ENCODE measurements around the gene HOXC4. TPM values are rescaled to one million over a fixed set of nuclear protein-coding genes. Genes with fewer than 3 reads are reported as not detected.
"Not testable (repeated sequence)": the region's sequence is repeated elsewhere in the genome, so short reads cannot be mapped to it uniquely, and the experiment has no call there.

HOXC4 gene
- total and polyA plus RNA-seq, 7 experiments from 2014 or later, result 0.24 to 0.98 TPM; not detected in 5

DNA sequence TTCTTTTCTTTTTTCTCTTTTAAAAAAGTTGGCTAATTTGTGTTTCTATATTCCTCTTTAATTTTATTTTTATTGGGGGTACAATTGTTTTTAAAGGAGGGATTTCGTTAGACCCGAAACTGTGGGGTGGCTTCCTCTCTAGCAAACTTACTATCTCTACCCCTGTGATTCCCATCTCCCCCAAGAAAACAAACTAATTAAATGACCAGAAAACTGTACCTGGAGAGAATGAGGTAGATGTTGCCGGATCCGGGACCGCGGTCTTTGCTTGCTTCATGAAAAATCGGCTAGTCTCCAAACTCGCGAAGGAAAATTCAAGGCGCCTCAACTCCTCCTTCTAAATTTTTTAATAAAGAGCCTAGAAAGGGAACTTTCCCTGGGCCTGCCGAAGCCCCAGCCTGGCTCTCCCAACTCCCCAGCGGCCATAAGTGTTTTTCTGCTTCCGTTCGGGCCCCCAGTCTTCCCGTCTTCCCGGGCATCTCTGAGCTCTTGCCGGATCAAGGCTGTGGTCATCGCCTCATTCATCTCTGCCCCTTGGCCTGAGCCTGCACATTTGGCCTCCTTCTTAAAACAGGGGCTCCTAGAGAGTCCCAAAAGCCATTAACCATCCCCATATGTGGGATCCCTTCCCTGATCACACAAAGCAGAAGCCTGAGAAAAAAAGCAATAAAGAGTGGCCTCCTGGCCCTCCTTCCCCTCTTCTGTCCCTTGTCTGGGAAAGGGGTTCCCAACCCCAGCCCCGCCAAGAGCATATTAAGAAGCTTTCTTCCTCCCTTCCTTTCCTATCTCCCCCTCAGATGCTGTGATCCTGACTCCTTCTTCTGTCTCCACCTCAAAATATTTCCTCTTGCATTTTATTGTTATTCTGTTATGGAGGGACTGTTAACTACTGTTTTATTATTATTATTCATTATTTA is 26.6 kb downstream of the HOXC4 start:
- H3K4me1 Mint-ChIP-seq, result peaks cover 25 to 37% (median 31%) of the 10 kb centered on the region in 7 donors
- H3K36me3 ChIP-seq (ENCODE audit: control insufficient read depth in 2 of 3, insufficient read depth in 3 of 3, low read length in 3 of 3); H3K27ac ChIP-seq (ENCODE audit: low read depth, low read length); H3K9me3 Mint-ChIP-seq; H3K4me1 ChIP-seq (ENCODE audit: control insufficient read depth in 2 of 2, insufficient read depth in 2 of 2, low read length in 2 of 2); POLR2A ChIA-PET; CTCF ChIA-PET; DNase-seq; H3K36me3 Mint-ChIP-seq; ATAC-seq; H3K4me3 ChIP-seq (ENCODE audit: low read length); H3K27me3 ChIP-seq (ENCODE audit: control insufficient read depth in 2 of 2, insufficient read depth in 2 of 2, low read length in 2 of 2); H3K9me3 ChIP-seq (ENCODE audit: control insufficient read depth in 2 of 3, low read length in 3 of 3): not testable (repeated sequence)
- H3K27me3 Mint-ChIP-seq, result peaks cover 0 to 26% (median 0%) of the 10 kb centered on the region in 5 donors
- peak overlapping the region; percentile 20 to 98 (median 90) for H3K27ac Mint-ChIP-seq
- peak overlapping the region in 9 of 10 donors; percentile 19 to 89 (median 87) for H3K4me3 Mint-ChIP-seq
- intact Hi-C loops (cut with micrococcal nuclease), result loop anchor here in 1 of 2 donors (2.0 kb wide), 1 partner anchor 109 kb away; the partner anchor contains the start of gene SMUG1

DNA sequence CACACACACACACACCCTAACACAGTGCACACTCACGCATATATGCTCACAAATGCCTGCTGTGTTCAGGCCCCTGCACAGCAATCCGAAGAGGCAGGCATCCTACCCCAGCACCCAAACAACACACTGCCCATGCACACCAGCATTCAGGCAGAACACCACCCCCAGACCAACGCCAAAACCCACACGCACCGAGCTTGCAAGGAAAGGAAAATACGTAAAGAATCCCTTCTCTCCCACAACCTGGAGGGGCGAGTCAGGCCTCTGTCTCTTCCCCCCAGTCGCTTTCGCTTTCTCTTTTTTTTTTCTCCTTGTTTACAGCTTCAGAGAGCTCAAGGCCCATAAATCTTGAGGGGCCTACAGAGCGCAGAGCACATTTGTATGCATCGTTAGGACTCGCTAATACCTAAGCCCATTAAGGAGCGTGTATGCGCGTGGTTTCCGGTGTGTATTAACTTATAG is 27.4 kb downstream of the HOXC4 start:
- ATAC-seq; H3K9me3 ChIP-seq (ENCODE audit: control insufficient read depth in 2 of 3, low read length in 3 of 3); H3K9me3 Mint-ChIP-seq; CTCF ChIA-PET; H3K36me3 ChIP-seq (ENCODE audit: control insufficient read depth in 2 of 3, insufficient read depth in 3 of 3, low read length in 3 of 3); H3K4me3 ChIP-seq (ENCODE audit: low read length); H3K36me3 Mint-ChIP-seq; H3K4me1 ChIP-seq (ENCODE audit: control insufficient read depth in 2 of 2, insufficient read depth in 2 of 2, low read length in 2 of 2); H3K27me3 ChIP-seq (ENCODE audit: control insufficient read depth in 2 of 2, insufficient read depth in 2 of 2, low read length in 2 of 2); POLR2A ChIA-PET: not testable (repeated sequence)
- peaks cover 24 to 37% (median 31%) of the 10 kb centered on the region in 7 donors for H3K4me1 Mint-ChIP-seq
- intact Hi-C loops (cut with micrococcal nuclease), result loop anchor here in 1 of 2 donors (2.0 kb wide), 1 partner anchor 108 kb away; the partner anchor contains the start of gene SMUG1
- peak overlapping the region; percentile 66 for H3K27ac ChIP-seq (ENCODE audit: low read depth, low read length)
- H3K27ac Mint-ChIP-seq, result peak overlapping the region; percentile 81 to 98 (median 90)
- peak; percentile 12 to 58 (median 49) for DNase-seq
- peaks cover 0 to 24% (median 0%) of the 10 kb centered on the region in 5 donors for H3K27me3 Mint-ChIP-seq
- peak overlapping the region; percentile 77 to 92 (median 88) for H3K4me3 Mint-ChIP-seq

DNA sequence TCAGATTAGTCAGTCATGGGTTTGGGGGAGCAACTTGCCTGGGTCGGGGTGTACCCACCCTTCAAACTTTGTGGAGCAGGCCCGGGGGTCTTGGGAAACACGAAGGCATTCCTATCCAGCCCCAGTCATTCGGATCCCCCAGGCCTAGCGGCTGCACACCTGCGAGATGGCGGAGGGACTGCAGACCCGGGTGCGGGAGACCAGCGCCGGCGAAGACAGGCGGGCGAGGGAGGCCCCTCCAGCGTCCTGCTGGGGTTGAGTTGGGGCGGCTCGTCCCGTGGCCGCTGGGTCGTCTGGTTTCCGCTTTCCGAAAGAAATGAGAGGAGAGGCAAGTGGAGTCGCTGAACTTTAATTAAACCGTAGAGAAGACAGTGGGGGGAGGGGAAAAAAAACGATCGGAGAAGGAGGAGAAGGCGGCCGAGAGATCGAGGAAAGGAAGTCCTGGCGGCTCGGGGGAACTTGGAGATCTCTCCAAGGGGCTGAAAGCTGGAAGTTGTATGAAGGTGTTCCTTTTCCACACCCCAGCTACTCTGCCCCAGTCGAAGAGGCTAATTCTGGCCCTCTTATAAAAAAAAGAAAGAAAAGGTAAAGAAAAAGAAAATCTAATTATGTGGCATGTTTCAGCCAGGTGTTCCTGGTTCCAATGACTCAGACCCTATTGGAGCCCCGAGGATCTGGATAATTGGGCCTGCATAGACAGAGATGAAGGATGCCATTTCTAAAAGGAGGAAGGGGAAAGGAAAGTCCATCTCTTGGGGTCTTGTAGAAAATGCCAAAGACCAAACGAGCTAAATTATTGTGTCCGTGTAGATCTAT is 28.2 kb downstream of the HOXC4 start:
- peak; percentile 18 to 52 (median 36) for DNase-seq
- intact Hi-C loops (cut with micrococcal nuclease), result loop anchor here in 1 of 2 donors (2.0 kb wide), 1 partner anchor 107 kb away; the partner anchor contains the start of gene SMUG1
- H3K27ac Mint-ChIP-seq, result peak overlapping the region; percentile 81 to 98 (median 90)
- POLR2A ChIA-PET, result interaction anchor here (0.6 kb wide), 1 partner anchor 904 kb away, joined by 3 read pairs; no protein-coding TSS in a partner anchor
- not testable (repeated sequence) for H3K9me3 ChIP-seq (ENCODE audit: control insufficient read depth in 2 of 3, low read length in 3 of 3); H3K4me1 ChIP-seq (ENCODE audit: control insufficient read depth in 2 of 2, insufficient read depth in 2 of 2, low read length in 2 of 2); H3K36me3 Mint-ChIP-seq; H3K9me3 Mint-ChIP-seq; H3K36me3 ChIP-seq (ENCODE audit: control insufficient read depth in 2 of 3, insufficient read depth in 3 of 3, low read length in 3 of 3); H3K27me3 ChIP-seq (ENCODE audit: control insufficient read depth in 2 of 2, insufficient read depth in 2 of 2, low read length in 2 of 2); ATAC-seq
- Histone ChIP-seq H3K27ac (ENCODE audit: low read depth, low read length) (peak overlapping the region; percentile 66), H3K4me3 (ENCODE audit: low read length) (peak overlapping the region; percentile 50)
- H3K4me1 Mint-ChIP-seq, result peaks cover 24 to 37% (median 31%) of the 10 kb centered on the region in 7 donors
- peak overlapping the region; percentile 77 to 92 (median 88) for H3K4me3 Mint-ChIP-seq
- H3K27me3 Mint-ChIP-seq, result peaks cover 0 to 29% (median 0%) of the 10 kb centered on the region in 5 donors
- CTCF ChIA-PET, result interaction anchor here (1.0 kb wide), 1 partner anchor 109 kb away, joined by 3 read pairs; no protein-coding TSS in a partner anchor

DNA sequence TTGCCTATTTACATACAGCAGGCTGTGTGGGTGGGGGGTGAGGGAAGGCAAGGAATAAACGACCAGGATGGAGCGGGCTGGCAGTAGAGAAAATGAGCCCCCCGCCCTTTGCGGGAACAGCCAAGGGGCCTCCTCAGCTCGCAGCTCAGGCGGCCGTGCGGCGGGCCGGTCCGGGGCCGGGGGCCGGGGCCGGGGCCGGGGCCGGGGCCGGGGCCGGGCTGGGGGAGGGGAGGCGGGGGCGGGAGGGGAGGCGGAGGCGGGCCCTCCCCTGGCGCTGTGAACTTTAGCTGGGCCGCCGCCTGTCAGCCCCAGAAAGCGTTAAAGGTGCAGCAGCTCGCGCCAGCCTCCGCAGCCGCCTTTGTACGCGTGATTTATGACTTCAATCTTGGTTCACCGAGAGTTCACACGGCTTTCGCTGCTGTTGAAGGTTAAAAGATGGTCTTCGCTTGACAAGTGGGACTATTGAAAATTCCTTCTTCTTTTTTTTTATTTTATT is 28.8 kb downstream of the HOXC4 start:
- peaks cover 24 to 37% (median 31%) of the 10 kb centered on the region in 7 donors for H3K4me1 Mint-ChIP-seq

DNA sequence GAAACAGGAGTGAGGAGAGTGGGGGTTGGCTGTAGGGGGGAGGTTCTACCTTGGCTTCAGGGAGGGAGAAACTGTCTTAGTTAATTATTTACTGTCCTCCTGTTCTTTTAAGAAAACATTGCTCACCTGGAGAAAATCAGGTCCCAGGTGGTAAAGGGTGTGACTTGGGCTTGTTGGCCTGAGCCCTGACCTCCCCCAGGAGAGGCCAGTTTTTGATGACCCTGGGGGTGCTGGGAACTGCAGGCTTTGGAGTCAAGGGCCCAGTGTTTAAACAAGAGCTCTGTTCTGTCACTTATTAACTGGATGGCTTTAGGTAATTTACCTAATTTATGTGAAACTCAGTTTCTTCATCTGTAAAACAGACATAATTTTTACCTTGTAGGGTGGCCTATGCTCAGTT is 34.4 kb downstream of the HOXC4 start:
- H3K4me3 ChIP-seq (ENCODE audit: low read length); POLR2A ChIA-PET; H3K27me3 ChIP-seq (ENCODE audit: control insufficient read depth in 2 of 2, insufficient read depth in 2 of 2, low read length in 2 of 2); H3K36me3 ChIP-seq (ENCODE audit: control insufficient read depth in 2 of 3, insufficient read depth in 3 of 3, low read length in 3 of 3); H3K27ac ChIP-seq (ENCODE audit: low read depth, low read length); H3K4me3 Mint-ChIP-seq; H3K9me3 Mint-ChIP-seq; H3K27ac Mint-ChIP-seq; ATAC-seq; CTCF ChIA-PET; H3K4me1 ChIP-seq (ENCODE audit: control insufficient read depth in 2 of 2, insufficient read depth in 2 of 2, low read length in 2 of 2); H3K36me3 Mint-ChIP-seq; intact Hi-C loops (cut with micrococcal nuclease); H3K9me3 ChIP-seq (ENCODE audit: control insufficient read depth in 2 of 3, low read length in 3 of 3); DNase-seq: not testable (repeated sequence)
- Mint-ChIP-seq H3K4me1 (peaks cover 6 to 26% (median 20%) of the 10 kb centered on the region in 7 donors), H3K27me3 (peaks cover 25 to 80% (median 35%) of the 10 kb centered on the region in 5 donors)

More for the DNA sequence above, 28.8 kb downstream of the HOXC4 start:
- H3K4me3 ChIP-seq (ENCODE audit: low read length), result peak overlapping the region; percentile 50
- ChIA-PET POLR2A (interaction anchor here (0.6 kb wide), 1 partner anchor 905 kb away, joined by 3 read pairs; no protein-coding TSS in a partner anchor), CTCF (interaction anchor here (1.0 kb wide), 1 partner anchor 109 kb away, joined by 3 read pairs; no protein-coding TSS in a partner anchor)
- ATAC-seq (no peak), DNase-seq (peak; percentile 20 to 61 (median 45))
- H3K36me3 ChIP-seq (ENCODE audit: control insufficient read depth in 2 of 3, insufficient read depth in 3 of 3, low read length in 3 of 3), result no peaks in the 10 kb centered on the region
- H3K27ac Mint-ChIP-seq, result peak overlapping the region; percentile 81 to 98 (median 90)
- H3K27me3 ChIP-seq (ENCODE audit: control insufficient read depth in 2 of 2, insufficient read depth in 2 of 2, low read length in 2 of 2), result no peaks in the 10 kb centered on the region
- H3K4me1 ChIP-seq (ENCODE audit: control insufficient read depth in 2 of 2, insufficient read depth in 2 of 2, low read length in 2 of 2), result peaks cover 0 to 5% of the 10 kb centered on the region in 2 donors
- H3K27me3 Mint-ChIP-seq, result peaks cover 0 to 32% (median 0%) of the 10 kb centered on the region in 5 donors
- peaks cover 0 to 5% (median 0%) of the 10 kb centered on the region in 5 donors for H3K36me3 Mint-ChIP-seq
- H3K9me3 Mint-ChIP-seq, result peaks cover 0 to 4% (median 0%) of the 10 kb centered on the region in 11 donors
- H3K4me3 Mint-ChIP-seq, result peak overlapping the region; percentile 77 to 92 (median 88)
- H3K9me3 ChIP-seq (ENCODE audit: control insufficient read depth in 2 of 3, low read length in 3 of 3), result no peaks in the 10 kb centered on the region
- intact Hi-C loops (cut with micrococcal nuclease), result no loop called here
- peak overlapping the region; percentile 66 for H3K27ac ChIP-seq (ENCODE audit: low read depth, low read length)

DNA sequence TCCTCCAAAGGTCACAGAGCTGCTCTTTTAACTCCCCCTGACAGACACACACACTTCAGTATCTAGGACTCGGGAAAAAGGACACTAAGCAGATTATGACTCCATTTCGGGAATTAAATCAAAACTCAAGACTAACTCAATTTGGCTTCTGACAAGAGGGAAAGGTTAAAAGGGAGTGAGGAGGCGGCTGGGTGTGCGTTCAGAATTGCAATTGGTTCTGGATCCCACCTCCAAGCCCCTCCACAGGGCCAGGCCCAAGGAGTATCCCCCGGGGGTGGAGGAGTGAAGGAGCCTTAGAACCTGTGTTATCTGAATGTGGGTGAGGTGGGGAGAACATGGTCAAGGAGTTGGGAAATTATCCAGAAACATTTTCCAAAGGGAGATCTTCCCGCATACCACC is 35.8 kb downstream of the HOXC4 start:
- H3K4me1 Mint-ChIP-seq, result peaks cover 0 to 14% (median 9%) of the 10 kb centered on the region in 7 donors
- H3K9me3 ChIP-seq (ENCODE audit: control insufficient read depth in 2 of 3, low read length in 3 of 3); H3K27ac Mint-ChIP-seq; H3K27ac ChIP-seq (ENCODE audit: low read depth, low read length); H3K4me1 ChIP-seq (ENCODE audit: control insufficient read depth in 2 of 2, insufficient read depth in 2 of 2, low read length in 2 of 2); H3K4me3 ChIP-seq (ENCODE audit: low read length); H3K36me3 ChIP-seq (ENCODE audit: control insufficient read depth in 2 of 3, insufficient read depth in 3 of 3, low read length in 3 of 3); POLR2A ChIA-PET; ATAC-seq; CTCF ChIA-PET; H3K36me3 Mint-ChIP-seq; H3K9me3 Mint-ChIP-seq; H3K27me3 ChIP-seq (ENCODE audit: control insufficient read depth in 2 of 2, insufficient read depth in 2 of 2, low read length in 2 of 2); intact Hi-C loops (cut with micrococcal nuclease); DNase-seq: not testable (repeated sequence)
- H3K27me3 Mint-ChIP-seq, result peaks cover 35 to 82% (median 40%) of the 10 kb centered on the region in 5 donors
- peak overlapping the region in 4 of 10 donors; percentile 39 to 80 (median 64) for H3K4me3 Mint-ChIP-seq

All from naive thymus-derived CD4-positive, alpha-beta T cell (primary cell).